Measurements from ENCODE around the gene PARP2.
"Not testable (repeated sequence)": the region's sequence is repeated elsewhere in the genome, so short reads cannot be mapped to it uniquely, and the experiment has no call there.

PARP2 gene

DNA sequence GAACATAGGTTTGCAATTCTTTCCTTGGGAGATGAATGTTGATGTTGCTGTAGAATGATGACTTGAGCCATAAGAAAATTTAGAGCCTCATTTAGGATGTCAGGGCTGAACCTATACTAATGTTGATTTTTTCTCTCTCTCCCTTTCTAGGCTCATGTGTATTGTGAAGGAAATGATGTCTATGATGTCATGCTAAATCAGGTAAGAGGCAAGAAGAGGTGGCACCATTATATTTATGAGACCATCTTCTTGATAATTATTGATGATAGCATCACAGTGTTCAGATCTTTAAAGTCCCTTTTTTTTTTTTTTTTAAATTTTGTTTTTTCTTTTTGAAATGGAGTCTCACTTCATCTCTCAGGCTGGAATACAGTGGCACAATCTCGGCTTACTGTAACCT is 3.3 kb downstream of the PARP2 start:
- no peak for DNase-seq (ENCODE audit: low read depth)

DNA sequence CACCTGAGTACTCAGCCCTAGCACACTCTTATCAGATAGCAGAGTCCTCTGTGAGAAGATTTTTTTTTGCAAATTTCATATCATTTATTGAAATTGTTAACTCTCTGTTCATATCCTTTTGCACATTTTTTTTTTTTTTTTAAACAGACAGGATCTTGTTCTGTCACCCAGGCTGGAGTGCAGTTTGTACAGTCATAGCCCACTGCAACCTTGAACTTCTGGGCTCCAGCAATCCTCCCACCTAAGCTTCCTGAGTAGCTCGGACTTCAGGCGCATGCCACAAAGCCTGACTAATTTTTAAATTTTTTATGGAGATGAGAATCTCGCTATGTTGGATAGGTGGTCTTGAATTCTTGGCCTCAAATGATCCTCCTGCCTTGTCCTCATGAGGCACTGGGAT is 4.3 kb downstream of the PARP2 start:
- DNase-seq (ENCODE audit: low read depth) = no peak

DNA sequence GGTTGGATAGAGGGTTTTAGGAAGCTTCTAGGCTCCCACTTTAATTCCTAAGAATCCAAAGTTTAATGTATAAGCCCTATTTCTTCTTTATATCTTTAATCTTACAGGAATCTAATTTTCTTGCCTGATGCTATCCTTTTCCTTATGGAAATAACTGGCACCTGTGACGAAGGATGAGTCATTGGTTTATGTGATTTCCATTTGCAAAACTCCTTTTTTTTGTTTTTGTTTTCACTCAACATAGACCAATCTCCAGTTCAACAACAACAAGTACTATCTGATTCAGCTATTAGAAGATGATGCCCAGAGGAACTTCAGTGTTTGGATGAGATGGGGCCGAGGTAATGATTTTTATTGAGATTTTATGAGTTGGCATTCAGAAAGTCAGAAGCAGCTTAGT is 6.8 kb downstream of the PARP2 start:
- no peak for DNase-seq (ENCODE audit: low read depth)

DNA sequence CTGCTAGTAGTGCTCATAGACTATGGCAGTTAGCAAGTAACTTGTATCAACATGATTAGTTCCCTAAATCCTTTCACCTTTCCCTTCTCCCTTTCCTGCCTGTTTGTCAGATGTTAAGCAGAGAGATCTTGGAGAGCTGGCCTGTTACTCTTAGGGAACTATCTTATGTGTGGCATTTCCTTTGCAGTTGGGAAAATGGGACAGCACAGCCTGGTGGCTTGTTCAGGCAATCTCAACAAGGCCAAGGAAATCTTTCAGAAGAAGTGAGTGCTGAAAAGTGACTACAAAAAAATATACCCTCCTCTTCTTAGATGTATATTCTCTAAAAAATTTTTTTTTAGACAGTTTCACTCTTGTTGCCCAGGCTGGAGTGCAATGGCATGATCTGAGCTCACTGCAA is 7.4 kb downstream of the PARP2 start:
- no peak for DNase-seq (ENCODE audit: low read depth)

DNA sequence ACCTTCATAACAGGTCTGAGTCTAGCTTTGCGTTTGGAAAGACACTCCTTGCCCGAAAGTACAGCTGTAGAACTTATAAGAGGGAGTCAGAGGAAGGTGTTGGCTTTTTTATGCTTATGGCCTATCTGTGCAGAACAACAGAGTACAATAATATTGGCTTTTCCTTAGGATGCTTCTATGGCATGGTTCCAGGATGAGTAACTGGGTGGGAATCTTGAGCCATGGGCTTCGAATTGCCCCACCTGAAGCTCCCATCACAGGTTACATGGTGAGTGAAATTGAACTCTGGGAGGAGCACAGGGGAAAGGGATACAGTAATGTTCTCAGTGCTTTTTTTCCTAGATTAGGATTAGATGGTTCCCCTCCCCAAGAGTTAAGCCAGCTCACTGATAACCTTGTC is 13.0 kb downstream of the PARP2 start:
- no peak for DNase-seq (ENCODE audit: low read depth)

DNA sequence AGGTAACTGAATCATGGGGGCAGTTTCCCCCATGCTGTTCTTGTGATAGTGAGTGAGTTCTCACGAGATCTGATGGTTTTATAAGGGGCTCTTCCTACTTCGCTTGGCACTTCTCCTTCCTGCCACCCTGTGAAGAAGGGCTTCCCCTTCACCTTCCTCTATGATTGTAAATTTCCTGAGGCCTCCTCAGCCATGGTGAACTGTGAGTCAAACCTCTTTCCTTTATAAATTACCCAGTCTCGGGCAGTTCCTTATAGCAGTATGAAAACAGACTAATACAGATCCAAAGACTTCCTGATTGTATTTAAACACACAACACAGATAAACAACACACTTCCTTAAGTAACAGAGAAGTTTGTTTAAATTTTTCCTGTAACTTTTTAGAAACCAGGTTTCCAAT is 15.0 kb downstream of the PARP2 start:
- DNase-seq (ENCODE audit: low read depth) = not testable (repeated sequence)

DNA sequence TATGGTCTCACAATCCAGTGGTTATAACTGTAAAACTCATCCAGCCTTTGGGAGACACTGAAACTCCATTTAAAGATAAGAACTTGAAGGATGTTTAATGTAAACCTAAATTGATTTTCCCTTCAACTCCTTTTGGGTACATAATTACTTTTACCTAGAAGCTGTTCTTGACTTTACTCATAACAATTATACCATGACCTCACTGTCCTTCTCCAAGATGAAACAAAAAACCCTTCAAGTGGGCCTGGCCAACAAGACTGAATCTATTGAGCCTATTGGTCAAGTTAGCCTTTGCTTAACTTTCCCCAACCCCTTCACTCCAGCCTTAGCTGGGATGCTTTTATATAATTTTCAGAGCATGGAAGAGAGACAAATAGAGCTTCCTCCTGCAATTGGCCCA is 22.5 kb downstream of the PARP2 start:
- no peak for DNase-seq (ENCODE audit: low read depth)

DNA sequence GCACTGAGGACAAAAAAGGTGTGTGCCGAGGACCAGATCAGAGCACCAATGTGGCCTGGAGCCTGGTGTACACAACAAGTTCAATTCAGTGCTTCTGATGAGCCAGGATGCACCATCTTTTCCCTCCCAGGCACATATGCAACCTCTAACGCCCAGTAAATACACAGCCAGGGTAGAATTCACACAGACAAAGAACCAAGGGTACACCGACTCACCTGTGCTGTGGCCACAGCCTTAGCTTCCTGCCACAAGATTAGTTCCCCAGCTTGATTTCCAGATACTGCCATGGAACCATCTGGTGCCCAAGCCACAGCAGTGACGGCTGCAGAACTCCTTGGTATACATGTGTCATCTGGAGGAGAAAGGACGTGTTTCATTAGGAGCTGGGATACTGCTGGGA is 29.4 kb downstream of the PARP2 start:
- DNase-seq (ENCODE audit: low read depth) = no peak

DNA sequence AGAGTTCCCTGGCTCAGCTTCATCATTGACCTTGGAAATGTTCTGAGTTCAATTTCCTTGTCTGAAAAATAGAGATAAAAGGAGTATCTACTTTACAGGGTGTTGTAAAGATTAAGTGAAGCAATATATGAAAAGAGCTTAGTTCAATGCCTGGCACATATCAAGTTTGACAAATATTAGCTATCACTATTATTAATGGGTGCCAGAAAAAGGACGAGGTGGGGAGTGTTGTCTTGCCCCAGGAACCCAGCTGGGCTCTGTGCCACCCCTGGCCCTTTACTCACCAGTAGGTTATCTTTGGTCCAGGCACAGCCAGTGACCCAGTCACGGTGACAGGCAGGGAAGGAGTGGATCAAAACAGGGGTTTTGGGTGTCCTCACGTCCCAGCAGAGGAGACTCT is 32.0 kb downstream of the PARP2 start:
- DNase-seq (ENCODE audit: low read depth) = no peak

DNA sequence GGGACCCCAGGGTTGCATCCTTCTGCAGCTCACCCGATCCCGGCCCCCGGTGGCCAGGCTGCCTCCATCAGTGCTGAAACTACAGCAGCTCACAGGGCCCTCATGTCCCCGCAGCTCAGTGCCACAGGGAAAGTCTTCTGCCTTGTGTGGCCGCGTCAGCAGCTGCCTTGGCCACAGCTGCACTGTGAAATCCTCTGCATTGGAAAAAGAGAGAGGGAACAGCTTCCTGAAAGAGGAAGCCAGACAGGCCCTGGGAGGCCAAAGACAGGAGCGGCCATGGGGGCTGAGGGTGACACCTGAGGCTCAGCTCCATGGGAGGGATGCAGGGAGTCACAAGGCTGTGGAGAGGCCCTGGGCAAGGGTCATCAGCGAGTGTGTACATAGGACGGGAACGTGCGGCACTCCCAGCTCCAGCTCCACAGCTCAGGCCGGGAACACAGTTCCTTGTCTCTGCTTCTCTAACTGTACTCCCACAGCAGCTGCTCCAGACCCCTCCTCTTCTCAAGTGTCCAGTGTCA is 32.7 kb downstream of the PARP2 start:
- no peak for DNase-seq (ENCODE audit: low read depth)

DNA sequence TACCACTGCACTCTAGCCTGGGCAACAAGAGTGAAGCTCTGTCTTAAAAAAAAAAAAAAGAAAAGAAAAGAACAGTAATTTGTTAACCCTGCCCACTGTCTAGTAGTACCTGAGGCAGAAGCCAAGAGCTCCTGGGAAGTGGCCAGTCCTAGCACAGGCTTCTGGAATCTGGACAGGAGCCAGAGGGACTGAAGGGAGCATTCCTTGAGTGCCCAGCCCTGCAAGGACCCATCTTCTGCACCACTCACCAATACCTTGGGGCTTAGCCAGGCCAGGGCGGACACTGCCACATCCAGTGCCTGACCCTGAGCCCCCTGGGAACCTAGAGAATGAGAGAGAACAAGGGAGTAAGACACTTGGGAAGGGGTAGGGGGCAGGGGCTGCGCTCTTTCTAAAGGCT is 33.7 kb downstream of the PARP2 start:
- no peak for DNase-seq (ENCODE audit: low read depth)

DNA sequence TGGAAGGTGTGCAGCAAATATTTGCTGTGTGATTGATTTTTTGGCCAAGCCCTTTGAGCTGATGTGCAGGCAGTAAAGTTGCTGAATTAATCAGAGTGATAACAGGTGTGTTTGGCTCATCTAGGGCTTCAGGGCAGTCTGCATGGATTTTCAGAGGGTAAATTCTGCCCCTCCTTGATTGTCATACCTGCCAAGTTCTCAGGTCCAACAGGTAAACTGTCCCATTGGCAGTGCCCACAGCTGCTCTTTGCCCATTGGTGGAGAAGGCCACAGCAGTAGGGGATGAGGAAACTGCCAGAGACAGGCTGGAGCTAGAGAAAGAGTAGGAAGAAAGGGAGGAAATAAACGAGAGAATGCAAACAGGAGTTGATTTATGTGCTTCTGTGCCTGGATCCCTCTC is 36.3 kb downstream of the PARP2 start:
- no peak for DNase-seq (ENCODE audit: low read depth)

DNA sequence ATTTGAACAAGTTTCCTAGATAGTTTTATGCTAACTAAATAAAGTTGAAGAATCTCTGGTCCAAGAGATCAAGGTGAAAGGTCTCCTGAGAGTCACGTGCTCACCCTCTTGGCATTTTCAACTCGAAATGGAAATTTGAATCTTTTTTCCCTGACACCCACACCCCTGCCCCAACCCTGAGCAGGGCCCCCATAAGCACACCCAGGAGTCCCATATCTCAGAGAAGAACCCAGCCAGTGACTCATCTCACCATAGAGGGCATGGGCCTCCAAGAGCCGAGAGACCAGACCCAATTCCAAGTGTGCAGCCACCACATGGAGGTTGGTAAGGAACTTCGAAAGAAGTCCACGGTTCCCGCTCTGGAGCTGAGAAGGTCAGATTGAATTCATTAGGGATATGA is 37.2 kb downstream of the PARP2 start:
- no peak for DNase-seq (ENCODE audit: low read depth)

DNA sequence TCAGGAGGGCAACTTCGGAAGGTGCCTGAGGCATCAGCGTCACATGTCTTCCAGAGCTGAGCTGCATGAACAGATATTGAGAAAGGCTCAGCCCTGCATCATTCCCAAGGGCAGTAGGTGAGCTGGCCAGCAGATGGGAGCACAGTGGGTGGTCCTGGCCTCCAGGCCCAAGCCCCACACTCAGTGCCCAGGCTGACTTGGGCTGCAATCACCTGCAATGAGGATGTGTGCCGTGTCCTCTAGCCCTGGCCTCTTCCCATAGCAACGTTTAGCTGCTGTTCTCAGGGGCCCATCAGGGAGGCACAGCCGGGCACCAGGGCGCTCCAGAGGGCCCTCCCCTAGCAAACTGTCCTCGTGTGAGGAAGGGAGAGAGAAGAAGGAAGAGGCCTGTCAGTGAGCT is 37.9 kb downstream of the PARP2 start:
- no peak for DNase-seq (ENCODE audit: low read depth)

DNA sequence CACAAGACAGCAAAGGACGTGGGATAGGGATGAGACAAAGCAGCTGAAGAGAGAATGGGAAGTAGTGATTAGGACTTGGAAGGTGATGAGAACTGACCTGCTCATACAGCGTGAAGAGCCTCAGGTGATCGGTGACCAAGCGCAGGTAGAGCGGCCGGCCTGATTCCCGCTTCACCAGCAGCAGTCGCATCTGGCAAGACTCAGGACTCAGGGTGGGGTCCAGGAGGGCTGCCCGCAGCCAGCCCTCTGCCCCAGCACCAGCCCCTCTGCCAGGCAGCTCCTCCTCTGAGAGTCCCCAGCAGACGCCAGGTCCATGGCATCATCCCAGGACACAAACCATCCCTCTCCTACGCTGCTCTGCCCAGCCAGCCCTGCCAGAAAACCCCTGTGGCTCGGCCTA is 39.1 kb downstream of the PARP2 start:
- no peak for DNase-seq (ENCODE audit: low read depth)

DNA sequence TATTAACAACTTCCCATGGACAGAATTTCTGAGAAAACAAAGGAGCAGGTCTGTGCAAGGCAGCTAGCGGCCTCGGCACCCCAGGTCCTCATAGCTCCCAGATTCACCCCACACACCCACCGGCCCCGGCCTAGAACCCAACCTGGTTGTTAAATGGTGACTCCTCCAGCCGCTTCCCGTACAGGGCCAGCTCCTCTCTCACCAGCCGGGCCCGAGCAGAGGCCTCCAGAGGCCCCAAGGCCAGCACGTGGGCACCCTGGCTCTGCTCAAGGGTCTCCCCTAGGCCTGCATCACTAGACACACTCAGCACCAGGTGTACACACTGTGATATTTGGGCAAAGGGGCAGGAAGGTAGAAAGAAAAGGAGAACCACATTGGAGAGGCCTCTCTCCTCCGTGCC is 39.6 kb downstream of the PARP2 start:
- DNase-seq (ENCODE audit: low read depth) = no peak

DNA sequence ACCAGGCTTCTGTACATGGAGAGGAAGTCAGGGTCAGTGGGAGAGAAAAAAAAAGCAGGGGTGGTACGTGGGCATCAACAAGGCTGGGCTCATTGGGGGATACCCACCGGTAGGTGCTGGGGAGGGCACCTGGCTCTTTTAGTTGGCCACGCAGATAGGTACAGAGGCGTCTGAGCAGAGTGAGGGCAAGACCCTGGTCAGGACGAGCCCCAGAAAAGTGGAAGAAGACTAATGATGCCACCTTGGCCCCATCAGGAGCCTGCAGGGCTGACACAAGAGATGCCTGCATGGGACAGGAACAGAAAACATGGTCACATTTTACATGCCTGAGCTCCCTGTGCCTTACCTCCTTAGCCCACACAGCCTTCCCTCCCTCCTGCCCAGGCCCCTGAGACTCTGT is 40.2 kb downstream of the PARP2 start:
- no peak for DNase-seq (ENCODE audit: low read depth)

DNA sequence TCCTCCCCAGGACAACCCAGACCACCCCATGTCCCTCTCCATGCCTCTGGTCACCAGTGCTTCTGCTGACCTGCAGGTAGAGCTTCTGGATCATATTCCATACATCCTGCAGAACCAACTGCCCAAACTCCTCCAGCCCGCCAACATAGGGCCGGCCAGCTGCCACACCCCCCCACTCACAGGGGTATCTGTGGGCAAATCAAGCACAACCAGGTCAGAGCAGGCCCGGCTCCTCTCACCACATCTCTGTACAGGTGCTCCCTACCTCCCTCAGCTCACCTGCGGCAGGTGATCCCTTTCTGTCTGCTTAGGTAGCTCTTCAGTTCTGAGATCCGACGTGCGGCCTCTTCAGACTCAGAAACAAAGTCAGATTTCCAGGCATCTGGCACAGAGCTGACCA is 40.9 kb downstream of the PARP2 start:
- DNase-seq (ENCODE audit: low read depth) = no peak

DNA sequence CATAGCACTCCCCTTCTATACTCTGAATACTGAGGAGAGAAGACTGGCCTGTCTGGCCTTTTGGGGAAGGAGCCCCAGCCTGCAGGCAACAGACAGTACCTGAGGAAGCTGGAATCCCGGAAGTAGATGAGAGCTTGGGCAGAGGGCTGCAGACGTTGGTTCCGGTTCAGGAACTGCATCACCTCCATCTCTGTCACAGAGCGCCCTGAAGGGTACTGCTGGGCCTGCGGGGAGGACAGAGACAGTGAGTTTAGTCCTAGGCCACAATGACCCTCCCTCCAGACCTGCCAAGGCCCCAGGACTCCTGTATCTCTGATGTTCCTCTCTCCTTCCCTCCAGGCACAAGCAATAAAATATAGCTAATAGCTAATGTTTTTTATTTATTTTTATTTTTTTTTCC is 41.5 kb downstream of the PARP2 start:
- no peak for DNase-seq (ENCODE audit: low read depth)

DNA sequence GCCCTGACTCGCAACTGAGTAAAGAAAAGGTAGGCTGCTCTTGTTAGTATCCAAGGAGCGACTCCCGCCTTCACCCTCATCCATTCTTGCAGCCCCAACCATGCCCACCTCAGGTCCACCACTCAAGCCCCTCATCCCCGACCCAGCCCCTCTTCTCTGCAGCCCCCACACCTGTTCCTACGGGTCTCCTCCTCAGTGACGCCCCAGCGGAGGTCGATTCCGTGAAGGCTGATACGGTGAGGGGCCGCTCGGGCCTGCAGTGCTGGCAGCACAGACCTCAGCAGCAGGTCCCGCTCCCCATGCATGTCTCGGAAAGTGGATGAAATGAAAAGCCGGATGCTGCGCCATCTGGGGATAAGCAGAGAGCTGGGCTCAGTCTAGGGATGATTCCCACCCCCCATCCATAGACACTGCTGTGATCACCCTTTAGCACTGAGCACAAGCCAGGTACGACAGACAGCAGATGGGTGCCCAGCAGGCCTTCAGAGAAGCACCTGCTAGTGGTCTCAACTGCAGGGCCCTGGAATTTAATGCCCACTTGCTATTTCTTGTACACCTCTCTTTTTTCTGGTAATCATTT is 42.9 kb downstream of the PARP2 start:
- DNase-seq (ENCODE audit: low read depth) = no peak

DNA sequence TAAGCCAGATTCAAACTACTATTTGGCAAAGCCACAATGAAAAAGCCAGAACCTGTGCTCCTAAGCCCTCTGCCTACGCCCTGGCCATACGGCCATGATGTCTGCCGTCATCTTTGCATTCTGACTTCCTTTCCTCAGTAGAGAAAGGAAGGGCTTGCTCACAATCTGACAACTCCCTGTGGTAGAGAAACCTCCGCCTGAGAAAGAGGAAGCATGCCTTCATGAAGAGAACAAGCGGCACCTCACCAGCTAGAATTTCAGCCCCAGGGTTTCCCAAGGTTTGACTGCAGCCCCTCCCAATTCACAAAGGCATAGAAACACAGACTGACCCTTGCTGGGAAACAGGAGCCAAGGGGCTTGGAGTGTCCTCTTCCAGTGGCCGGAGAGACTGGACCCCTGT is 44.1 kb downstream of the PARP2 start:
- DNase-seq (ENCODE audit: low read depth) = no peak

DNA sequence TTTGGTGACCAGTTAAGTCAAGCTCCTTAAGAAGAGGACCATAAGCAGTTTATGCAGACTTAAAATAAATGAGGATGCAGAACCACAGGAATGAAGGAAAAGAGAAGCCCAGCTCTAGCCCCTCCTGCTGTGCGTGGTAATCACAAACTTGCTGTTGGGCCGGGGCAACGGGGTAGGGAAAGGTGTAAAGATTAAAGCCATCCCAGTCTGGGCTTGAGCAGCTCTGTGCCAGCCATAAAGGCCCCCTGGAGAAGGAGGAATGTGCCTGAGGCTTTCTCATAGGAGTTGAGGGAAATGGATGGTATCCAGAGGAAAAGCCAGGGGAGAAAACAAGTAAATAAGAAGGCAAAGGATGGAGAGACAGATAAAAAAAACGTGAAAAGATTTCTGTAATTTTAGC is 44.7 kb downstream of the PARP2 start:
- no peak for DNase-seq (ENCODE audit: low read depth)

DNA sequence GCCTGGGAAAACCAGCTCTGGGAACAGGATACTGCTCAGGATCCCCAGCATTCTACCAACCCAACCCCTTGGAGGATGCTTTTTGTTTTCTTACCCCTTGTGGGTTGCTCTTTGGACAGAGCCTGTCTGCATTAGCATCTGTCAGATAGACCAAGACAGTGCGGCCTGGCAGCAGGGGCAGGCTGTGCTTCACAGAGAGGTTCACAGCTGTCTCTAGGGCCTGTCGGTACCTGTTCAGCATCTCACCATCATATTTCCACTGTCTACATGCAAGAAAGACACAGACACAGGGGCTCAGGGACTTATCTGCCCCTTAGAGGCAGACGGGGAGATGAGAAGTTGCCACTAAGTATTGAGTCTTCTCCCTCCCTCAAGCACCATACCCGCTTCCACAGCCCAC is 48.1 kb downstream of the PARP2 start:
- no peak for DNase-seq (ENCODE audit: low read depth)

DNA sequence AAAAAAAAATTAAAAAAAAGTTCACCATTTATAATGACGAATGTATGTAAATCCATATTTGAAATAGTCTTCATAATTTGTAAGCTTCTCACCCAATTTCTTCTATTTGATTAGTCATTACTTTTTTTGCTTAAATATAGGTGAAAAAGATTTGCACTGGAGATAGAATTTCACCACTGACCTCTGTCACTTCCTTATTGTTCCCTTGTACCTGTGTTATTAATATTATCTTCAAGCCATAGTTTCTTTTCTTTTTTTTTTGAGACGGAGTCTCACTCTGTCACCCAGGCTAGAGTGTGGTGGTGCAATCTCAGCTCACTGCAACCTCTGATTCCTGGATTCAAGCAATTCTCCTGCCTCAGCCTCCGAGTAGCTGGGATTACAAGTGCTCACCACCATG is 54.1 kb downstream of the PARP2 start:
- no peak for DNase-seq (ENCODE audit: low read depth)

DNA sequence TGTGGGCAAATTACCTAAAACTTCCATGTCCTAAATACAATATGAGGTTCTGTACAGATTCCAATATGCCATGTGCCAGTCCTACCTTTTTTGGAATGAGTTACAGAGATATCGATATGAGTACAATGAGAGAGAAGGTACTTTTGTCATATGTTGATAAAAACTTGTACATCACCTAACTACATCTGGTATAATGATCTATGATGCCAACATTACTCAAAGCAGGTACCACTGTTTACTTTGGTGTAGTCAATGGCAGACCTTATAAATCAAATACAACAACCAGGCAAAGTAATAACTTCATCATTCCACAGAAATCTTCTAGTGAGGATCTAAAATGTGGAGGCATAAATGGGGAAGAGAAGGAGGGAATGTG is 57.1 kb downstream of the PARP2 start:
- DNase-seq (ENCODE audit: low read depth) = no peak
